Measurements from ENCODE around the gene PGF.
"Not testable (repeated sequence)": the region's sequence is repeated elsewhere in the genome, so short reads cannot be mapped to it uniquely, and the experiment has no call there.

Gene PGF

DNA sequence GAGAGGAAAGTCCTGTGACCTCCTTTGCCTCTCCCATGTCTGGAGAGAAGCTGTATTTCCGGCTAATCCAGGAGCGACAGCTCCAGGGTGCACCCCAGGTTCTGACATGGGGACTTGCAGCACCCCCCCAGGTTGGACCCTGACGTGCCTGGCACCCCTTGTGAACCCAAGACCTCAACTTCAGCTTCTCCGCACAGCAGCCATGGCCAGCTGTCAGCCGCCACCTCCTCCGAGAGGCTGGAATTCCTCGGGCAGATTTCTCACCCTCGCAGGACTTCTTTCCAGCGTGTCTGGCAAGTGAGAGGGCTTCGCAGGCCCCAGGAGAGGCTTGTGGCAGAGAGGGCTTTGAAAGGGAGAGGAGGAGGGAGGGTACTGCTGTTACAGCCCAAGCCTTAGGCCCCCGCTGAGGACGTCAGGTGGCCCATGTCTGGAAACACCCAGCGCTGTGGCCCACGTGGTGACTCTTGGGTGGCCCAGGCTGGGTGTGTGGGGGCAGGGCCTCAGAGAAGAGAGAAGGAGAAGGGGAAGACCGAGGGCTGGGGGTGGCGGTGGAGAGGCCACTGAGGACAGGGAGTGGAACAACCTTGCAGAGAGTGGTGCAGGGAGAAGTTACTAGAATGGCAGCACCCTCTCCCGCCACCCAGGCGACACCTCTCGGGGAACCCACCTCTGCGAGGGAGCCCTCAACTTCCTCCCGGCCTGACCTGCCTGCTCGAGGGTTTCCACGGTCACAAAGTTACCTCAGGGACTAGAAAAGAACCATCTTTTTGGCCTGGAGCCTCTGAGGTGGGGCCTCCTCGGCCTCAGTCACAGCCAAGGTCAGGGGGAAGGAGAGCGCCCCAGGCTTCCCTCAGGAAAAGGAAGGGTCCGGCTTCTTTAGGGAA is 20.7 kb downstream of the PGF start:
- peak overlapping the region; percentile 19 for H3K9ac ChIP-seq (ENCODE audit: low read depth, low read length)
- no peaks in the 10 kb centered on the region for H3K27me3 ChIP-seq (ENCODE audit: control insufficient read depth, insufficient read depth, low read length)
- no peaks in the 10 kb centered on the region for H3K36me3 ChIP-seq (ENCODE audit: insufficient read depth, low read length)
- no peaks in the 10 kb centered on the region for H3K9me3 ChIP-seq (replicated peaks; ENCODE audit: low read length)
- peaks cover 35% of the 10 kb centered on the region for H3K4me1 ChIP-seq (ENCODE audit: control insufficient read depth, insufficient read depth, low read length)
- peak overlapping the region; percentile 26 for H3K4me2 ChIP-seq (ENCODE audit: low read length)
- H3K4me3 ChIP-seq (ENCODE audit: low read length): no peak overlapping the region

DNA sequence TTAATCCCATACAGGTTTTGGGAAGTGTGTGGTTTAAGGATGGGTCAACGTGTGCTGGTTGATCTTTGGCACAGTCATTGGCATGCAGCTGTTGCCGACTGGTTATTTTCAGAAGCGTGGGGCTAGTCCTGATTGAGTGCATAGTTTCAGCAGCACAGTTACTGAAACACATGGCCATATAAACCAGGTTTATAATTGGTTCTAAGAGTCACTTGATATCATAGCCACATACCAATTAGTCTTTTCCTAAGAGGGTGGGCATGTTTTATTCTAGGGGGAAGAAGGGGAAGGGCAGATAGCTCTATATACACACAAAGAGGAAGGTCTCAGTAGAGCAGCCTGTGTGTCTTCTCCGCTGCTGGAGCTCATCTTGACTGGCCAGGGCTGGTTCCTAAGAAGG is 21.4 kb downstream of the PGF start:
- peaks cover 28% of the 10 kb centered on the region for H3K4me1 ChIP-seq (ENCODE audit: control insufficient read depth, insufficient read depth, low read length)
- H3K9ac ChIP-seq (ENCODE audit: low read depth, low read length): peak overlapping the region; percentile 19
- H3K4me2 ChIP-seq (ENCODE audit: low read length): peak overlapping the region; percentile 26
- no peaks in the 10 kb centered on the region for H3K9me3 ChIP-seq (replicated peaks; ENCODE audit: low read length)
- no peaks in the 10 kb centered on the region for H3K36me3 ChIP-seq (ENCODE audit: insufficient read depth, low read length)
- H3K4me3 ChIP-seq (ENCODE audit: low read length): no peak overlapping the region
- H3K27me3 ChIP-seq (ENCODE audit: control insufficient read depth, insufficient read depth, low read length): no peaks in the 10 kb centered on the region

DNA sequence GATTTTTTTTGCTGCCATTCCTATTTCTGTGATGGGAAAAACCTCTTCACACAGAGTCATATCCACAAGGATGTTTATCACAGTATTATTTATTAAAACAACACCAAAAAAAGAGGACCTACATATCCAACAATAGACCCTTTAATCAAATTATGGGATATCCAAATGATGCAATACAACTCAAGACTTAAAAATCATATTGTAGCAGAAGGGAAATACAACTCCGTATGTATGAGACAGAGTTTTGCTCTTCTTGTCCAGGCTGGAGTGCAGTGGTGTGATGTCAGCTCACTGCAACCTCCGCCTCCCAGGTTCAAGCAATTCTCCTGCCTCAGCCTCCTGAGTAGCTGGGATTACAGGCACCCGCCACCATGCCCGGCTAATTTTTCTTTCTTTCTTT is 22.5 kb downstream of the PGF start:
- not testable (repeated sequence) for H3K9ac ChIP-seq (ENCODE audit: low read depth, low read length); H3K27me3 ChIP-seq (ENCODE audit: control insufficient read depth, insufficient read depth, low read length); H3K9me3 ChIP-seq (replicated peaks; ENCODE audit: low read length); H3K4me2 ChIP-seq (ENCODE audit: low read length); H3K4me3 ChIP-seq (ENCODE audit: low read length); H3K36me3 ChIP-seq (ENCODE audit: insufficient read depth, low read length)
- peaks cover 25% of the 10 kb centered on the region for H3K4me1 ChIP-seq (ENCODE audit: control insufficient read depth, insufficient read depth, low read length)

DNA sequence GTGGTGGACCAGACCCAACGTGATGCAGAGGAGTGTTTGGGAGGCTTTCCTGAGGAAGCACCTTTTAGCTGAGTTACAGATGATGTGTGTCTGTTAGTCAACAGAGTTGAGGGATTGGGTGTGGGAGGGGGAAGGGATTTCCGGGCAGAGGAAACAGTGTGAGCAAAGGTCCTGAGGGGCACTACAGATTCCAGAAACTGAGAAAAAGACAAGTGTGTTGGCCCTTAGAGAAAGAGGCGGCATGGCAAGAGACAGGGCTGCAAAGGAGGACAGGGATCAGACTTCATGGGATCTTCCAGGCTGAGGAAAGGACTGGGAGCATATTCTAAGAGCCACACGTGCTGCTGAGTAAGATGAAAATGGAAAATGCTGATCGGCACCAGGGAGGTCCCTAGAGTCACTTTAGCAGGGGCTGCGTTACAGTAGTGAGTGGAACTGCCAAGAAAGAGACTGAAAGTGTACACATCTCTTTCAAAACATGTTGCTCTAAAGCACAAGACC is 22.9 kb downstream of the PGF start:
- Histone ChIP-seq H3K9ac (ENCODE audit: low read depth, low read length) (no peak overlapping the region), H3K4me2 (ENCODE audit: low read length) (no peak overlapping the region), H3K9me3 (replicated peaks; ENCODE audit: low read length) (no peaks in the 10 kb centered on the region), H3K4me1 (ENCODE audit: control insufficient read depth, insufficient read depth, low read length) (peaks cover 25% of the 10 kb centered on the region), H3K27me3 (ENCODE audit: control insufficient read depth, insufficient read depth, low read length) (peaks cover 4% of the 10 kb centered on the region), H3K36me3 (ENCODE audit: insufficient read depth, low read length) (no peaks in the 10 kb centered on the region), H3K4me3 (ENCODE audit: low read length) (no peak overlapping the region)

DNA sequence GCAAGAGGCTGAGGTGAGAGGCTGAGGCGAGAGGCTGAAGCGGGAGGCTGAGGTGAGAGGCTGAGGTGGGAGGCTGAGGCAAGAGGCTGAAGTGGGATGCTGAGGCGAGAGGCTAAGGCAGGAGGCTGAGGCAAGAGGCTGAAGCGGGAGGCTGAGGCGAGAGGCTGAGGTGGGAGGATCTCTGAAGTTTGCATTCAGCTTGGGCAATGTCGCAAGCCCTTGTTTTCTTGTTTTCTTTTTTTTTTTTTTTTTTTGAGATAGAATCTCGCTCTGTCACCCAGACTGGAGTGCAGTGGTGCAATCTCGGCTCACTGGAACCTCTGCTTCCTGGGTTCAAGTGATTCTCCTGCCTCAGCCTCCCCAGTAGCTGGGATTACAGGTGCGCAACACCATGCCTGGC is 23.7 kb downstream of the PGF start:
- H3K4me1 ChIP-seq (ENCODE audit: control insufficient read depth, insufficient read depth, low read length): peaks cover 25% of the 10 kb centered on the region
- H3K27me3 ChIP-seq (ENCODE audit: control insufficient read depth, insufficient read depth, low read length); H3K36me3 ChIP-seq (ENCODE audit: insufficient read depth, low read length); H3K9ac ChIP-seq (ENCODE audit: low read depth, low read length); H3K4me3 ChIP-seq (ENCODE audit: low read length); H3K4me2 ChIP-seq (ENCODE audit: low read length); H3K9me3 ChIP-seq (replicated peaks; ENCODE audit: low read length): not testable (repeated sequence)

DNA sequence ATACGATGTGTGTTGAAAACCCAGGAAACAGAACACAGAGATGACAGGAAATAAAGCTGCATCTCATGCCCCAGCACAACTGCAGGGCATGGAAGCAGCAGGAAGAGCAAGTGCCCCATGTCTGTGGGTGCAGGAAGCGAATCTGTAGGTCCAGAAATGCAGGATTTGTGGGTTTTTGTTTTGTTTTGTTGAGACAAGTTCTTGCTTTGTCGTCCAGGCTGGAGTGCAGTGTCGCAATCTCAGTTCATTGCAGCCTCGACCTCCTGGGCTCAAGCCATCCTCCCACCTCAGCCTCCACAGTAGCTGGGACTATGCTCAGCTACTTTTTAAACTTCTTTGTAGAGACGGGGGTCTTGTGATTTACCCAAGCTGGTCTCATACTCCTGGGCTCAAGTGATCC is 26.2 kb downstream of the PGF start:
- Histone ChIP-seq H3K4me2 (ENCODE audit: low read length) (no peak overlapping the region), H3K4me3 (ENCODE audit: low read length) (no peak overlapping the region), H3K27me3 (ENCODE audit: control insufficient read depth, insufficient read depth, low read length) (peaks cover 6% of the 10 kb centered on the region), H3K9me3 (replicated peaks; ENCODE audit: low read length) (no peaks in the 10 kb centered on the region), H3K36me3 (ENCODE audit: insufficient read depth, low read length) (no peaks in the 10 kb centered on the region), H3K9ac (ENCODE audit: low read depth, low read length) (no peak overlapping the region), H3K4me1 (ENCODE audit: control insufficient read depth, insufficient read depth, low read length) (peaks cover 13% of the 10 kb centered on the region)

DNA sequence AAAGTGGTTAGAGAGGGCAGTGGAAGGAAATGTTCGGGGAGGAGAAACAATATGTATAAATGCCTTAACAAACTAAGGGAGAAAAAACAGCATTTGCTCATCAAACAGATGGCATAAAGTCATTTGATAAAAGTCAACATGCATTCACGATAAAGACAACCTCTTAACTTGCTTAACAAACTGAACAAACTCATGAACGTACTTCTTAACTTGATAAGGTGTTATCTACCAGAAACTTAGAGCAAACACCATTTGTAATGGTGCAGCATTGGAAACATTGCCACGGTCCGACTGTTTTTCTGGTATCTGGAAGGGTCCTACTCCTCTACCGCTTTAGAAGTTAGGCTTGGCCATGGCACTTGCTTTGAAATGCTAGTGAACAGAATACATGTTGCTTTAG is 28.2 kb downstream of the PGF start:
- Histone ChIP-seq H3K4me1 (ENCODE audit: control insufficient read depth, insufficient read depth, low read length) (peaks cover 8% of the 10 kb centered on the region), H3K9ac (ENCODE audit: low read depth, low read length) (no peak overlapping the region), H3K36me3 (ENCODE audit: insufficient read depth, low read length) (no peaks in the 10 kb centered on the region), H3K27me3 (ENCODE audit: control insufficient read depth, insufficient read depth, low read length) (peaks cover 6% of the 10 kb centered on the region), H3K4me2 (ENCODE audit: low read length) (no peak overlapping the region), H3K4me3 (ENCODE audit: low read length) (no peak overlapping the region), H3K9me3 (replicated peaks; ENCODE audit: low read length) (no peaks in the 10 kb centered on the region)

DNA sequence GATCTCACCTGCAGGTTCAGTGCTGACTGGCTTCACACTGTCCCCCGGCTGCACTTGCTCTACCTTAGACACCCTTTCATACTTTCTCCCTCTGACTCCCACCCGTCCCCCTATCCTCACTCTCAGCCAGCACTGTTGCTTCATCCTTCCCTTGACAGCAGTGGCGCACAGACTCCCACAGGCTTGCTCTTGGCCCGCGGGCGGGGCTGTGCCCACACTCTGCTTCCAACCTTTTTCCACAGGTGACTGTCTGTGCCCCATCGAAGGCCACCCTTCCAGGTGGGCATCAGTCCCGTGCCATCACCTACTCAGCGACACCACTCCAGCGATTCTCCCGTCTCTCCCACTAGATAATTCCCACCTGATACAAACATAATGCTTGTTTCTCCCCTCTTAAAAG is 31.3 kb downstream of the PGF start:
- H3K9me3 ChIP-seq (replicated peaks; ENCODE audit: low read length): no peaks in the 10 kb centered on the region
- no peak overlapping the region for H3K4me2 ChIP-seq (ENCODE audit: low read length)
- H3K4me3 ChIP-seq (ENCODE audit: low read length): no peak overlapping the region

DNA sequence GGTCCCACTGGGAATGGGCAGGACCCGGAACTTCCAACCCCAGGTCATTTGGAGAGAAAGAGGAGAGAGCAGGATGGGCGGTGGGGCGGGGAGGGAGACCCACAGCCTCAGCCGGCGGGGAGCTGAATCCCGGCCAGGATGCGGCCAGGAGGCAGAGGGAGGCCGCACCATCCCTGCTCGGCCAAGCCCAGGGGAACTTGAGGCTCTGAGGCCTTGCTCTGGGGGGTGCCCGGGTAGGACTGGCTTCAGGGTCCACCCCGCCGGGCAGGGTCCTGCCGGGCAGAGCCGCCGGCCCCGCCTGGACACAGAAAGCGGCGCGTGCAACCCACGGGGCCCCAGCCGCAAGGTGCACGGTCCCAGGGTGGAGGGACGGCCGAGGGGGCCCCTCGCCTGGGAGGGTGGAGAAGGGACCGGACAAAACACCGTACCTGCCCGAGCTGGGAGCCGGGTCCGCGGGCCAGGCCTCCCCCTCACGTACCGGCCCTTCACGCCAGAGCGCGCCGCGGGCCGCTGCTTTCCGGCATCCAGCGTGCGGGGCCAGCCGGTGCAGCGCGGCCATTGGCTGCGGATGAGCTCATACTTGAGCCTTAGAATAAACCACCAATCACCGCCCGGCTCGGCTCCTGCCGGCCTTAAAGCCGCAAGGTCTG is 32.5 kb downstream of the PGF start, which contains the start of gene RPS6KL1:
RPS6KL1 (minus strand) TSS at position 509 of the 650 bp plus-strand sequence. CDS start 1,719 bp downstream, outside the sequence.
- peak within 1 kb of the TSS; percentile 78 for H3K4me3 ChIP-seq (ENCODE audit: low read length)
- peaks cover 6% of the 10 kb centered on the region for H3K27me3 ChIP-seq (ENCODE audit: control insufficient read depth, insufficient read depth, low read length)
- H3K9ac ChIP-seq (ENCODE audit: low read depth, low read length): peak within 1 kb of the TSS; percentile 61
- no peaks in the 10 kb centered on the region for H3K9me3 ChIP-seq (replicated peaks; ENCODE audit: low read length)
- peak within 1 kb of the TSS; percentile 89 for H3K4me2 ChIP-seq (ENCODE audit: low read length)
- no peaks in the 10 kb centered on the region for H3K36me3 ChIP-seq (ENCODE audit: insufficient read depth, low read length)
- H3K4me1 ChIP-seq (ENCODE audit: control insufficient read depth, insufficient read depth, low read length): peaks cover 19% of the 10 kb centered on the region

More for the DNA sequence above, 31.3 kb downstream of the PGF start:
- H3K4me1 ChIP-seq (ENCODE audit: control insufficient read depth, insufficient read depth, low read length): peaks cover 19% of the 10 kb centered on the region
- H3K27me3 ChIP-seq (ENCODE audit: control insufficient read depth, insufficient read depth, low read length): peaks cover 6% of the 10 kb centered on the region
- H3K36me3 ChIP-seq (ENCODE audit: insufficient read depth, low read length): no peaks in the 10 kb centered on the region
- H3K9ac ChIP-seq (ENCODE audit: low read depth, low read length): no peak overlapping the region

DNA sequence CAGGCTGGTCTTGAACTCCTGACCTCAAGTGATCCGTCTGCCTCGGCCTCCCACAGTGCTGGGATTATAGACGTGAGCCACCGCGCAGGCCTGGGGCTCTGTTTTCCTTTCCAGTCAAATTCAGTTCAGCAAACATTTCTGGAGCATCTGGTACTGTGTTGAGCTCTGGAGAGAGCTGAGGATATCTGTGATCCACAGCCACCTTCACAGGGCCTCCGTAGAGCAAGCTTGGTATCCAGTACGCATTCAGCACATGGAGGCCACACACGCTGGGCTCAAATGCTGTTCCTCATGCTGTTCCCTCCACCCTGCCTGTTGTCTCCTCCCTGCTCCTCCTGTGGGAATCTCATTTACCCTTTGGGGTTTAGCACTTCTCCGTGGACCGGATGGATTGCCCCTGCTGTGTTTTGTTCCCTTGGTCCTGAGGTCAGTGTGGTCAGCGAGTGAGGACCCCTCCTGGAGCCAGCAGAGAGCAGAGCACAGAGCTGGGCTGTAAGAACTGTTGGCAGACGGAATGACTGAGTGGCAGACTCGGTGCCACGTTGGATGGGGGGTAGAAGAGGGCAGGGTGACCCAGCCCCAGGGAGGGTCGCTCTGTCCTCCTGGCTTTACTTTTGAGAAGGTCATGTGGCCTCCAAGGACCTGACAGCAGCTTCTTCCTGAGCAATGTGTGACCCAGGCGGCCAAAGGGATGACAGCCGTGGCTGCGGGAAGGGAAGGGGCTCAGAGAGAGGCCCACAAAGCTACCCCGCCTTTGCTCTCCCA is 33.2 kb downstream of the PGF start:
- Histone ChIP-seq H3K9me3 (replicated peaks; ENCODE audit: low read length) (no peaks in the 10 kb centered on the region), H3K4me1 (ENCODE audit: control insufficient read depth, insufficient read depth, low read length) (peaks cover 24% of the 10 kb centered on the region), H3K36me3 (ENCODE audit: insufficient read depth, low read length) (no peaks in the 10 kb centered on the region), H3K4me3 (ENCODE audit: low read length) (peak overlapping the region; percentile 78), H3K4me2 (ENCODE audit: low read length) (peak overlapping the region; percentile 89), H3K27me3 (ENCODE audit: control insufficient read depth, insufficient read depth, low read length) (no peaks in the 10 kb centered on the region), H3K9ac (ENCODE audit: low read depth, low read length) (peak overlapping the region; percentile 61)

DNA sequence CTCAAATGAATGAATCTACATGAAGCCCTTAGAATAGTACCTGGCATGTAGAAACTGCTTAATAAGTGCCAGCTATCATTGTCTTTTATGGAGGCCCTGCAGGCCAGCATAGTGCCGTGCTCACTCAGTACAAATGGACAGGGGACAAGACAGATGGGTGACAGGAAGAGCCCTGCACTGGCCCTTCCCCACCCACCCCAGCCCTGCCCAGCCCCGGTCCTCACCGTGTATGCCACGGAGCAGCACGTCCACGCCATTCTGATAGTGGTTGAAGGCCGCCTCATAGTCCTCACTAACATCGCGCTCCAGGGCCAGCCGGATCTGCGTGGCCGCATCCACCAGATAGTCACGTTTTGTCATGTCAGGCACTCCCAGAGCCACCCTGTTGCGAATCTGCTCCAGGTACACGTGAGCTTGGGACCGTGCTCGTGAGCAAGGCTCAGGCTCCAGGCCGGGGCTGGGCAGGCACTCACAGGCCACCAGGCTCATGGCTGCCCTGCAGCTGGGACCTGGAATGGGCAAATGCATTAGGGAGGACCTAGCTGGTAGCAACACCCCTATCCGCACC is 34.3 kb downstream of the PGF start:
- Histone ChIP-seq H3K9ac (ENCODE audit: low read depth, low read length) (no peak overlapping the region), H3K9me3 (replicated peaks; ENCODE audit: low read length) (no peaks in the 10 kb centered on the region), H3K4me3 (ENCODE audit: low read length) (no peak overlapping the region), H3K4me1 (ENCODE audit: control insufficient read depth, insufficient read depth, low read length) (peaks cover 24% of the 10 kb centered on the region), H3K27me3 (ENCODE audit: control insufficient read depth, insufficient read depth, low read length) (no peaks in the 10 kb centered on the region), H3K36me3 (ENCODE audit: insufficient read depth, low read length) (no peaks in the 10 kb centered on the region), H3K4me2 (ENCODE audit: low read length) (no peak overlapping the region)

Measured in skeletal muscle satellite cell (primary cell).